Peyer's patch (tissue), 4 donors: Measurements from ENCODE around the gene NNMT. TPM values are rescaled to one million over a fixed set of nuclear protein-coding genes. Genes with fewer than 3 reads are reported as not detected.
A peak's percentile ranks its signal among the peaks of the same experiment; 100 is the strongest.

Source experiments
- DNase-seq, 3 donors: peaks; one replicate each; pipeline ENCODE4 v3.0.0-alpha.2; 2017 to 2019
- H3K27ac ChIP-seq, 4 donors: fragments of 200-600 bp; sonication (generic); one replicate each; pipeline ENCODE4 v1.5.1; 2016 to 2019
- H3K27me3 ChIP-seq, 2 donors: fragments of 200-600 bp; sonication (generic); one replicate each; pipeline ENCODE4 v1.5.1; 2019
- H3K36me3 ChIP-seq, 3 donors: fragments of 200-600 bp; sonication (generic); one replicate each; pipeline ENCODE4 v1.5.1; 2016 to 2019
- H3K4me1 ChIP-seq, 4 donors: fragments of 200-600 bp; sonication (generic); one replicate each; pipeline ENCODE4 v1.5.1; 2016 to 2019
- H3K4me3 ChIP-seq, 4 donors: fragments of 200-600 bp; sonication (generic); 1 replicate in 3 of 4; 2 replicates in 1 of 4; pipeline ENCODE4 v1.5.1; 2016 to 2019; ENCODE audit warnings: mild to moderate bottlenecking in 1 of 4
- H3K9me3 ChIP-seq, 4 donors: fragments of 200-600 bp; sonication (generic); one replicate each; pipeline ENCODE4 v1.5.1; 2016 to 2019; ENCODE audit warnings: mild to moderate bottlenecking in 1 of 4
- CTCF ChIP-seq, 6 experiments: fragments of 450-650 bp in 4 of 6; fragments of 200-600 bp in 2 of 6; sonication (generic) in 1 of 6; IDR thresholded peaks; one replicate each; pipeline ENCODE4 v1.5.1; 2017 to 2019; ENCODE audit warnings: antibody characterized with exemption in 6 of 6, mild to moderate bottlenecking in 3 of 6, moderate library complexity in 1 of 6
- POLR2A ChIP-seq, 2 donors: fragments of 450-650 bp; IDR thresholded peaks; one replicate each; pipeline ENCODE4 v1.5.1; 2017; ENCODE audit warnings: antibody characterized with exemption in 2 of 2, mild to moderate bottlenecking in 2 of 2, moderate library complexity in 2 of 2
- total RNA-seq, 4 donors: library from RNA; depleted of rRNA; stranded (reverse); fragments of >200 nt; gene quantifications; one replicate each; pipeline ENCODE4 v1.1.0, GENCODE V29; 2016

The NNMT gene
- total RNA-seq, 4 donors from 2014 or later: 43.6 to 413 (median 187) TPM

- Histone ChIP-seq H3K36me3 (no peaks in the 10 kb centered on the region), H3K27ac (no peak overlapping the region), H3K27me3 (no peaks in the 10 kb centered on the region), H3K4me3 (no peak overlapping the region), H3K9me3 (no peaks in the 10 kb centered on the region), H3K4me1 (peaks cover 0 to 3% (median 0%) of the 10 kb centered on the region in 4 donors)
- TF ChIP-seq POLR2A (IDR thresholded peaks at IDR 0.05) (no peak), CTCF (IDR thresholded peaks at IDR 0.05) (no peak)
- no peak for DNase-seq
These were observed 46.8 kb downstream of the NNMT start for GRCh38 chr11:114343020-114343419.

GRCh38 chr11:114343493-114343892 is 47.3 kb downstream of the NNMT start:
- no peak overlapping the region for H3K27ac ChIP-seq
- no peak for TF ChIP-seq CTCF (IDR thresholded peaks at IDR 0.05)
- no peak for TF ChIP-seq POLR2A (IDR thresholded peaks at IDR 0.05)
- no peaks in the 10 kb centered on the region for H3K27me3 ChIP-seq
- no peak for DNase-seq
- no peaks in the 10 kb centered on the region for H3K36me3 ChIP-seq
- H3K4me1 ChIP-seq: peaks cover 0 to 3% (median 0%) of the 10 kb centered on the region in 4 donors
- no peak overlapping the region for H3K4me3 ChIP-seq
- H3K9me3 ChIP-seq: no peaks in the 10 kb centered on the region

- Histone ChIP-seq H3K4me1 (peaks cover 0 to 3% (median 0%) of the 10 kb centered on the region in 4 donors), H3K9me3 (no peaks in the 10 kb centered on the region), H3K27ac (no peak overlapping the region), H3K27me3 (no peaks in the 10 kb centered on the region), H3K36me3 (no peaks in the 10 kb centered on the region), H3K4me3 (no peak overlapping the region)
- no peak for TF ChIP-seq POLR2A (IDR thresholded peaks at IDR 0.05)
- TF ChIP-seq CTCF (IDR thresholded peaks at IDR 0.05): no peak
- DNase-seq: no peak
These were observed 48.3 kb downstream of the NNMT start for GRCh38 chr11:114344494-114344893.

GRCh38 chr11:114345575-114346222 is 49.5 kb downstream of the NNMT start:
- no peak for TF ChIP-seq POLR2A (IDR thresholded peaks at IDR 0.05)
- no peaks in the 10 kb centered on the region for H3K27me3 ChIP-seq
- no peak for DNase-seq
- H3K4me3 ChIP-seq: no peak overlapping the region
- H3K4me1 ChIP-seq: no peaks in the 10 kb centered on the region
- H3K27ac ChIP-seq: no peak overlapping the region
- no peaks in the 10 kb centered on the region for H3K36me3 ChIP-seq
- no peaks in the 10 kb centered on the region for H3K9me3 ChIP-seq

GRCh38 chr11:114346709-114347141 is 50.5 kb downstream of the NNMT start:
- Histone ChIP-seq H3K4me1 (no peaks in the 10 kb centered on the region), H3K27ac (no peak overlapping the region), H3K4me3 (peak overlapping the region in 2 of 4 donors; percentile 14 to 22), H3K27me3 (no peaks in the 10 kb centered on the region), H3K36me3 (no peaks in the 10 kb centered on the region), H3K9me3 (no peaks in the 10 kb centered on the region)
- TF ChIP-seq CTCF (IDR thresholded peaks at IDR 0.05) (no peak), POLR2A (IDR thresholded peaks at IDR 0.05) (no peak)
- no peak for DNase-seq

- H3K27ac ChIP-seq: no peak overlapping the region
- no peaks in the 10 kb centered on the region for H3K9me3 ChIP-seq
- H3K36me3 ChIP-seq: no peaks in the 10 kb centered on the region
- TF ChIP-seq POLR2A (IDR thresholded peaks at IDR 0.05) (no peak), CTCF (IDR thresholded peaks at IDR 0.05) (peak in 5 of 6 experiments; percentile 18 to 69 (median 62))
- H3K27me3 ChIP-seq: no peaks in the 10 kb centered on the region
- H3K4me1 ChIP-seq: no peaks in the 10 kb centered on the region
- no peak overlapping the region for H3K4me3 ChIP-seq
- peak in 1 of 3 donors; percentile 61 for DNase-seq
These were observed 52.3 kb downstream of the NNMT start for GRCh38 chr11:114348200-114349191.
